Measurements from ENCODE around the gene AQP1.

GRCh38 chr7:30915751-30916150 lies 4.1 kb downstream of the AQP1 start:
- TF ChIP-seq EZH2 (IDR thresholded peaks at IDR 0.05; ENCODE audit: low read length), result no peak
- TF ChIP-seq, protein P1, sequence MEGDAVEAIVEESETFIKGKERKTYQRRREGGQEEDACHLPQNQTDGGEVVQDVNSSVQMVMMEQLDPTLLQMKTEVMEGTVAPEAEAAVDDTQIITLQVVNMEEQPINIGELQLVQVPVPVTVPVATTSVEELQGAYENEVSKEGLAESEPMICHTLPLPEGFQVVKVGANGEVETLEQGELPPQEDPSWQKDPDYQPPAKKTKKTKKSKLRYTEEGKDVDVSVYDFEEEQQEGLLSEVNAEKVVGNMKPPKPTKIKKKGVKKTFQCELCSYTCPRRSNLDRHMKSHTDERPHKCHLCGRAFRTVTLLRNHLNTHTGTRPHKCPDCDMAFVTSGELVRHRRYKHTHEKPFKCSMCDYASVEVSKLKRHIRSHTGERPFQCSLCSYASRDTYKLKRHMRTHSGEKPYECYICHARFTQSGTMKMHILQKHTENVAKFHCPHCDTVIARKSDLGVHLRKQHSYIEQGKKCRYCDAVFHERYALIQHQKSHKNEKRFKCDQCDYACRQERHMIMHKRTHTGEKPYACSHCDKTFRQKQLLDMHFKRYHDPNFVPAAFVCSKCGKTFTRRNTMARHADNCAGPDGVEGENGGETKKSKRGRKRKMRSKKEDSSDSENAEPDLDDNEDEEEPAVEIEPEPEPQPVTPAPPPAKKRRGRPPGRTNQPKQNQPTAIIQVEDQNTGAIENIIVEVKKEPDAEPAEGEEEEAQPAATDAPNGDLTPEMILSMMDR (optimal IDR thresholded peaks at IDR 0.05 in 1 of 3, IDR thresholded peaks at IDR 0.05 in 1 of 3, conservative IDR thresholded peaks at IDR 0.05 in 1 of 3; ENCODE audit: extremely low read depth in 1 of 3, insufficient read depth in 2 of 3, low read length in 3 of 3), result no peak
